Osteoblast (primary cell): Measurements from ENCODE around the gene MKLN1. TPM values are rescaled to one million over a fixed set of nuclear protein-coding genes. Genes with fewer than 3 reads are reported as not detected.

Experiments used
- DNase-seq: peaks from one replicate; pipeline ENCODE4 v3.0.0; 2011; ENCODE audit warnings: low spot score, mixed read lengths; ENCODE audit not compliant: insufficient read length; ENCODE audit errors: missing footprints
- H2AFZ ChIP-seq: 2 replicates; pipeline ENCODE4 v1.6.0; 2011; ENCODE audit warnings: mild to moderate bottlenecking, low read length
- H3K27ac ChIP-seq: 2 replicates; pipeline ENCODE4 v1.5.1; 2011; ENCODE audit warnings: mild to moderate bottlenecking, low read depth, low read length, moderate library complexity
- H3K27me3 ChIP-seq: 2 replicates; pipeline ENCODE4 v1.6.0; 2012; ENCODE audit warnings: mild to moderate bottlenecking, control low read depth, inconsistent platforms, low read length, moderate library complexity; ENCODE audit not compliant: insufficient read depth
- H3K36me3 ChIP-seq: 2 replicates; pipeline ENCODE4 v1.5.1; 2011; ENCODE audit warnings: mild to moderate bottlenecking, low read length, control low read depth, moderate library complexity; ENCODE audit not compliant: insufficient read depth
- H3K4me1 ChIP-seq: 2 replicates; pipeline ENCODE4 v1.5.1; 2011; ENCODE audit warnings: mild to moderate bottlenecking, low read length, control low read depth, moderate library complexity; ENCODE audit not compliant: insufficient read depth
- H3K4me2 ChIP-seq: 2 replicates; pipeline ENCODE4 v1.6.0; 2011; ENCODE audit warnings: mild to moderate bottlenecking, low read length; ENCODE audit not compliant: insufficient read depth
- H3K4me3 ChIP-seq: fragments of 200-600 bp; sonication (generic); 3 replicates; pipeline ENCODE4 v1.5.1; 2012; ENCODE audit warnings: mild to moderate bottlenecking, low read length, inconsistent platforms; ENCODE audit not compliant: insufficient read depth
- H3K79me2 ChIP-seq: 2 replicates; pipeline ENCODE4 v1.6.0; 2012; ENCODE audit warnings: mild to moderate bottlenecking, low read length, control low read depth, inconsistent platforms; ENCODE audit not compliant: insufficient read depth
- H3K9me3 ChIP-seq: 2 replicates; pipeline ENCODE4 v1.5.1; 2011; ENCODE audit warnings: low read depth, low read length, control low read depth
- H4K20me1 ChIP-seq: 2 replicates; pipeline ENCODE4 v1.6.0; 2012; ENCODE audit warnings: mild to moderate bottlenecking, low read length, control low read depth; ENCODE audit not compliant: insufficient read depth
- total RNA-seq: library from RNA; depleted of rRNA; stranded (reverse); fragments of >200 nt; gene quantifications from 2 replicates; pipeline ENCODE4 v1.2.3, GENCODE V29; 2012
- TF ChIP-seq, protein P1 (sequence below): IDR thresholded peaks from 2 replicates; pipeline ENCODE4 v1.5.1; 2011; ENCODE audit warnings: mild to moderate bottlenecking, low read depth, low read length, moderate library complexity; ENCODE audit errors: extremely low read depth

Gene MKLN1
- total RNA-seq, 1 donor = 52.8 TPM

DNA sequence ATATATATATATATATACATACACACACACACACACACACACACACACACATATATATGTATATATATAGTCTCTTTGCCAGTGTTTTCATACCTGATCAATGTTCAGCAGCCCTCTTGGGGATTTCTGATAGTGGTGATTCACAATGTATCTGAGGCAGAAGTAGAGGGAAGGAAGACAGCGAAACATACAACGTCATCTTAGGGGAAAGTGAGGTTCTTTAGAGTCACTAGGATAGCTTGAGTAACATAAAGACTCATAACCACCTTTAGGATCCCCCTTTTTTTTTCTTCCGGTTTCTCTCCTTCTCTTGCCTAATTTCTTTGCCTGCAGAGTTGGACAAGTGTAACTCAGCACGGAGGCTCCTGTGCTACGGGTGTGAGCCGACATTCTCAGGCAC, 172.1 kb downstream of the MKLN1 start:
- no peak overlapping the region for H3K4me2 ChIP-seq
- no peaks in the 10 kb centered on the region for H3K9me3 ChIP-seq
- H3K4me3 ChIP-seq = no peak overlapping the region
- peaks cover 15% of the 10 kb centered on the region for H3K4me1 ChIP-seq
- H3K79me2 ChIP-seq = no peaks in the 10 kb centered on the region
- DNase-seq = no peak
- H4K20me1 ChIP-seq = no peaks in the 10 kb centered on the region
- H2AFZ ChIP-seq = no peak overlapping the region
- H3K27me3 ChIP-seq = no peaks in the 10 kb centered on the region
- H3K36me3 ChIP-seq = peaks cover 13% of the 10 kb centered on the region
- H3K27ac ChIP-seq = no peak overlapping the region
- TF ChIP-seq, protein P1, sequence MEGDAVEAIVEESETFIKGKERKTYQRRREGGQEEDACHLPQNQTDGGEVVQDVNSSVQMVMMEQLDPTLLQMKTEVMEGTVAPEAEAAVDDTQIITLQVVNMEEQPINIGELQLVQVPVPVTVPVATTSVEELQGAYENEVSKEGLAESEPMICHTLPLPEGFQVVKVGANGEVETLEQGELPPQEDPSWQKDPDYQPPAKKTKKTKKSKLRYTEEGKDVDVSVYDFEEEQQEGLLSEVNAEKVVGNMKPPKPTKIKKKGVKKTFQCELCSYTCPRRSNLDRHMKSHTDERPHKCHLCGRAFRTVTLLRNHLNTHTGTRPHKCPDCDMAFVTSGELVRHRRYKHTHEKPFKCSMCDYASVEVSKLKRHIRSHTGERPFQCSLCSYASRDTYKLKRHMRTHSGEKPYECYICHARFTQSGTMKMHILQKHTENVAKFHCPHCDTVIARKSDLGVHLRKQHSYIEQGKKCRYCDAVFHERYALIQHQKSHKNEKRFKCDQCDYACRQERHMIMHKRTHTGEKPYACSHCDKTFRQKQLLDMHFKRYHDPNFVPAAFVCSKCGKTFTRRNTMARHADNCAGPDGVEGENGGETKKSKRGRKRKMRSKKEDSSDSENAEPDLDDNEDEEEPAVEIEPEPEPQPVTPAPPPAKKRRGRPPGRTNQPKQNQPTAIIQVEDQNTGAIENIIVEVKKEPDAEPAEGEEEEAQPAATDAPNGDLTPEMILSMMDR = no peak

DNA sequence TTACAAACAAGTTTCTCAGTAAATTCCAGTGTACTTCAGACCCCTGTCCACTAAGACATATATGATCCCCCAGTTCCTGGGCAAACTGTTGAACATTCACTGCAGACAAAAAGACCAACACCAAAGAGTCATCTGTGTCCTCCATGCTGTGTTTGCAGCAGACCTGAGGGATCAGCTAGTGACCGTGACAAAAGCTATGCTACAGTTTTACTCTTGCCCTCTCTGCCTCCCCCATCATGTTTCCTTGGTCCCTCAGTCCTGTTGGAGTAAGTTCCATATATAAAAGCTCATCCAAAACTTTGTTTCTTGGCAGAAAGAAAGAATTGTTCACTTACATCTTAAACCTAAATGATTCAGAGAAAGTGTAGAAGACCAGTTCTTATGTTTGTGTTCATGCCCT, 172.7 kb downstream of the MKLN1 start:
- Histone ChIP-seq H3K4me3 (no peak overlapping the region), H3K4me1 (peaks cover 15% of the 10 kb centered on the region), H4K20me1 (no peaks in the 10 kb centered on the region), H2AFZ (no peak overlapping the region), H3K27me3 (no peaks in the 10 kb centered on the region), H3K27ac (no peak overlapping the region), H3K79me2 (no peaks in the 10 kb centered on the region), H3K4me2 (no peak overlapping the region), H3K36me3 (peaks cover 13% of the 10 kb centered on the region), H3K9me3 (no peaks in the 10 kb centered on the region)
- TF ChIP-seq, protein P1 = no peak
- DNase-seq = no peak

DNA sequence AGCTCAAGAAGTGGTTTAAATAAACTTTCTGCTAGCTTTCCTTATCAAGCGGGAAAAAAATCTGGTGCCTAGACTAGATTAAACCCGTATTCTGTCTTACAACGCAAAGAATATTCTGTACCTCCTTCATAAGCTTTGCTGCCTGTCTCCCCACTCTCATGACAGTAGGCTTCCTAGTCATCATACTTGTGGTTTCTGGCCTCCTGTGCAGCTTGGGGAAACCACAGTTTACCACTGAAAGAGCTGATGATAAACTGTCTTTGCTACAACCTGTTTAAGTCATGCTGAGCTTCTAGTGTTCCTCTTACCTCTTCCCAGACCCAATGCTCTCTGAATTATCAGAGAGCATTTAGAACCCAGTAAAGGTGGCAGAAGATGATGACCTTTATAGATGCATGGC, 173.7 kb downstream of the MKLN1 start:
- Histone ChIP-seq H2AFZ (no peak overlapping the region), H3K36me3 (peaks cover 13% of the 10 kb centered on the region)

DNA sequence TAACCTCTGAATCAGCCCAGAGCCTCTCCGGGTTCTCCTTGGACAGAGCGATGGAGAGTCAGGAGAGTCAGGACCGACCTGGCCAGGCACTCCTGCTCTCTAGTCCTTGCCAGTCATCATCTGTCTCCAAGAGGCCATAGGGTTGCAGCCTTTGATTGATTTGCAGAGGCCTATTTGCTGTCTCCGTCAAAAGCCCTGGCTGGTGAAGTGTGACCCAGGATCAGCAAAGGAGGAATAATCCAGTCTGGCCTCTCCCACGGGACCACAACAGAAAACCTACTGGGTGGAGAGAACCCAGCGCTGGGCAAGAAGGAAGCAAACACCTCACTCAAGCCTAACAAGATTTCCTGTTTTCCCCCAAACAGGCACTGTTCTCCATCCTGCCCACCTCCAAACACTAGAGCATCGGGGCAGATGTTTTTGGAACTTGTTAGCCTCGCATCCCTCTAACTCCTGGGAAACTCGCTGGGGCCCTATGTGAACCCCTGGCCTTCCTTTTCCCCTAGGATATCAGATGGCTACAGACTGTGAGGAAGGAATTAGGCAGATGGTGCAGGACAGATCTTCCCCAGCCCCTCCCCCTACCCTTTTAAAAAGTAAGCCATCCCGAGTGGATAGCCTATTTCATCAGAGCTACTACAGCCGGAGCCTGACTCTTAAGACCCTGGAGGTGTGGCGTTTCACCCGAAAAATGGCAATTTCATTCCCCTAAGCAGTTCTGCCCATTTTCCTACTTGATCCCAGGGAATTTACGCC, 174.4 kb downstream of the MKLN1 start:
- TF ChIP-seq, protein P1 = no peak
- H3K4me2 ChIP-seq = no peak overlapping the region
- no peak overlapping the region for H3K27ac ChIP-seq
- H3K4me3 ChIP-seq = no peak overlapping the region
- H4K20me1 ChIP-seq = no peaks in the 10 kb centered on the region
- DNase-seq = no peak
- peaks cover 8% of the 10 kb centered on the region for H3K36me3 ChIP-seq
- no peaks in the 10 kb centered on the region for H3K79me2 ChIP-seq
- no peaks in the 10 kb centered on the region for H3K27me3 ChIP-seq
- no peak overlapping the region for H2AFZ ChIP-seq
- H3K9me3 ChIP-seq = no peaks in the 10 kb centered on the region
- H3K4me1 ChIP-seq = peaks cover 15% of the 10 kb centered on the region

More for the DNA sequence above, 173.7 kb downstream of the MKLN1 start:
- no peak overlapping the region for H3K27ac ChIP-seq
- no peak overlapping the region for H3K4me2 ChIP-seq
- H3K79me2 ChIP-seq = no peaks in the 10 kb centered on the region
- peaks cover 15% of the 10 kb centered on the region for H3K4me1 ChIP-seq
- DNase-seq = no peak
- H3K4me3 ChIP-seq = no peak overlapping the region
- no peaks in the 10 kb centered on the region for H3K9me3 ChIP-seq
- H3K27me3 ChIP-seq = no peaks in the 10 kb centered on the region
- TF ChIP-seq, protein P1 = no peak
- H4K20me1 ChIP-seq = no peaks in the 10 kb centered on the region
